A673 (cell line): Measurements from ENCODE around the gene TMEM121. TPM values are rescaled to one million over a fixed set of nuclear protein-coding genes. Genes with fewer than 3 reads are reported as not detected.

Source experiments
- BruUV-seq: library from RNA; stranded (reverse); fragments of 400-500 nt; replicated peaks from 2 replicates; lab custom pipeline; 2021; lab: Mats Ljungman, UMichigan
- CTCF ChIA-PET: fragments of 300-600 bp; sonication (Branson Sonifier 250); formaldehyde crosslinking; loops from one replicate; lab custom pipeline; 2022; ENCODE audit warnings: antibody characterized with exemption; lab: Charles Lee
- POLR2A ChIA-PET: fragments of 300-600 bp; sonication (Branson Sonifier 250); formaldehyde crosslinking; loops from one replicate; lab custom pipeline; 2022; ENCODE audit warnings: antibody characterized with exemption; ENCODE audit not compliant: low non-redundant PET; lab: Charles Lee
- DNase-seq: peaks from one replicate; pipeline ENCODE4 v3.0.0-alpha.2; 2015; ENCODE audit warnings: low spot score
- H3K27ac ChIP-seq: fragments of 200-600 bp; sonication (generic); 2 replicates; pipeline ENCODE4 v1.5.1; 2016; ENCODE audit warnings: mixed run types, low read depth, mild to moderate bottlenecking, mixed read lengths, antibody characterized with exemption, low read length; ENCODE audit not compliant: poor library complexity, severe bottlenecking
- H3K27me3 ChIP-seq: fragments of 200-600 bp; sonication (generic); replicated peaks from 2 replicates; pipeline ENCODE4 v1.6.1; 2017; ENCODE audit warnings: mixed run types, low read depth, mild to moderate bottlenecking, mixed read lengths, antibody characterized with exemption, low read length; ENCODE audit not compliant: insufficient read depth, poor library complexity
- H3K36me3 ChIP-seq: fragments of 200-600 bp; sonication (generic); 2 replicates; pipeline ENCODE4 v1.6.1; 2016; ENCODE audit warnings: mixed run types, mild to moderate bottlenecking, mixed read lengths, antibody characterized with exemption, low read length; ENCODE audit not compliant: insufficient read depth, poor library complexity, severe bottlenecking
- H3K4me1 ChIP-seq: fragments of 200-600 bp; sonication (generic); 2 replicates; pipeline ENCODE4 v1.6.1; 2017; ENCODE audit warnings: mixed run types, mild to moderate bottlenecking, mixed read lengths, antibody characterized with exemption, low read length; ENCODE audit not compliant: insufficient read depth, poor library complexity, severe bottlenecking
- H3K4me3 ChIP-seq: fragments of 200-600 bp; sonication (generic); 2 replicates; pipeline ENCODE4 v1.5.1; 2016; ENCODE audit warnings: low read depth, mixed run types, mild to moderate bottlenecking, mixed read lengths, low read length; ENCODE audit not compliant: poor library complexity, severe bottlenecking
- H3K9me3 ChIP-seq: fragments of 200-600 bp; sonication (generic); 2 replicates; pipeline ENCODE4 v1.6.1; 2016; ENCODE audit warnings: mixed run types, low read depth, mild to moderate bottlenecking, mixed read lengths, antibody characterized with exemption, low read length; ENCODE audit not compliant: poor library complexity, severe bottlenecking
- EZH2 ChIP-seq: fragments of 200-600 bp; sonication (generic); IDR thresholded peaks from 2 replicates; pipeline ENCODE4 v1.6.1; 2017; ENCODE audit warnings: borderline replicate concordance, low read depth, mild to moderate bottlenecking, mixed read lengths, antibody characterized with exemption, low read length; ENCODE audit not compliant: poor library complexity, severe bottlenecking
- intact Hi-C: fragments of 100-400 bp; cut with micrococcal nuclease; formaldehyde crosslinking; loops from one replicate; pipeline ENCODE4 v1.10.0; 2022; ENCODE audit not compliant: unreplicated experiment
- total RNA-seq: library from RNA; stranded (reverse); gene quantifications from 2 replicates; pipeline ENCODE4 v1.2.3, GENCODE V29; 2021
- TF ChIP-seq, protein P1 (sequence below): fragments of 300-800, 200-600 bp; sonication (generic); conservative IDR thresholded peaks from 2 replicates; pipeline ENCODE4 v1.5.1; 2017; ENCODE audit warnings: low read depth, mild to moderate bottlenecking, antibody characterized with exemption, low read length, moderate library complexity, mixed read lengths

TMEM121 gene
- total RNA-seq, 1 experiment from 2014 or later: 3.1 TPM

DNA sequence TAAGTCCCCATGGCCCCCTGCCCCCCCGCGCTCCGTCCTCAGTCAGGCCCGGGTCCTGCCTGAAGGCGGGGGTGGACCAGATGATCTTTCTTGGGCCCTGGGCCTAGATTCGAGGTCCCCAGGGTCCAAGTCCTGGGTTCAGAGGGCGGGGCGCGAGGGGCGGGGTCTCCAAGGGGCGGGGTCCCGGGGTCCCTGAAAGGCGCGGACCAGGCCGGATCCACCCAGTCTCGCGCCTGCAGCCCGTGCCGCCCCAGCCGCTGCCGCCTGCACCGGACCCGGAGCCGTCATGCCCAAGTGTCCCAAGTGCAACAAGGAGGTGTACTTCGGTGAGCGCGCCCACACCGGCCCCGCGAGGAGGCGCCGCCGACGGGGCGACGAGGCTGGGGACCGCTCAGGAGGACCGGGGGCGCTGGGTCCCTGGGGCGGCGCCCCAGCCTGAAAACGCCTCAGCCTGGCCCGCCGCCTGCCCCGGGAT lies 39.4 kb upstream of the TMEM121 start:
- H3K4me1 ChIP-seq: peaks cover 29% of the 10 kb centered on the region
- TF ChIP-seq, protein P1, sequence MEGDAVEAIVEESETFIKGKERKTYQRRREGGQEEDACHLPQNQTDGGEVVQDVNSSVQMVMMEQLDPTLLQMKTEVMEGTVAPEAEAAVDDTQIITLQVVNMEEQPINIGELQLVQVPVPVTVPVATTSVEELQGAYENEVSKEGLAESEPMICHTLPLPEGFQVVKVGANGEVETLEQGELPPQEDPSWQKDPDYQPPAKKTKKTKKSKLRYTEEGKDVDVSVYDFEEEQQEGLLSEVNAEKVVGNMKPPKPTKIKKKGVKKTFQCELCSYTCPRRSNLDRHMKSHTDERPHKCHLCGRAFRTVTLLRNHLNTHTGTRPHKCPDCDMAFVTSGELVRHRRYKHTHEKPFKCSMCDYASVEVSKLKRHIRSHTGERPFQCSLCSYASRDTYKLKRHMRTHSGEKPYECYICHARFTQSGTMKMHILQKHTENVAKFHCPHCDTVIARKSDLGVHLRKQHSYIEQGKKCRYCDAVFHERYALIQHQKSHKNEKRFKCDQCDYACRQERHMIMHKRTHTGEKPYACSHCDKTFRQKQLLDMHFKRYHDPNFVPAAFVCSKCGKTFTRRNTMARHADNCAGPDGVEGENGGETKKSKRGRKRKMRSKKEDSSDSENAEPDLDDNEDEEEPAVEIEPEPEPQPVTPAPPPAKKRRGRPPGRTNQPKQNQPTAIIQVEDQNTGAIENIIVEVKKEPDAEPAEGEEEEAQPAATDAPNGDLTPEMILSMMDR: no peak
- no peak for TF ChIP-seq EZH2
- no peaks in the 10 kb centered on the region for H3K27me3 ChIP-seq
- H3K4me3 ChIP-seq: peak overlapping the region; percentile 58
- BruUV-seq: no TSS peak
- H3K9me3 ChIP-seq: no peaks in the 10 kb centered on the region
- H3K36me3 ChIP-seq: no peaks in the 10 kb centered on the region
- intact Hi-C loops: no loop called here
- CTCF ChIA-PET: no interaction called here
- H3K27ac ChIP-seq: peak overlapping the region; percentile 50
- POLR2A ChIA-PET: no interaction called here
- no peak for DNase-seq

DNA sequence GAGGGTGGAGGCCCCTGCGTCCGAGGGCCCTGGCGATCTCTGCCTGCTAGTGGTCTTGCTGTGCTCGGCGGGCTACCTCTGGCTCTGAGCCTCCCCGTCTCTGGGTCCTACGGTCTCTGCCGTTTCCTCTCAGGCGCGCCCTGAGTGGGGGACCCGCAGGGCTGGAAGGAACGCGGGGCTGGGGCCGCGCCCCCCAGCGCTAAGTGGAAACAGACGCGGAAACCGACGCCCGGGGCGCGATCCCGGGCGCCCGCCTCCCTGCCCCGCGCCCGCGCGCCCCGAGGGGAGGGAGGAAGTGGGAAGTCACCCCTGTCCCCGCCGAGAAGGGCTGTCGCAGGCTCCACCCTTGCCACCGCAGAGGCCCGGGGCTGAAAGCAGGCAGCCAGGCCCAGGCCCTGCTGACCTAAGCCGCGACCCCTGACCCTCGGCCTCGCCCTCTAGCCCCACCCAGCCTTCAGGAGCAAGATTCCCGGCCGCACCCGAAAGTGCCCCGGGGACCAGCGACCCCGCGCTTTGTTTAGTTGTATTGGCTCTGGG lies 38.9 kb upstream of the TMEM121 start:
- Histone ChIP-seq H3K36me3 (no peaks in the 10 kb centered on the region), H3K4me3 (peak overlapping the region; percentile 58), H3K9me3 (no peaks in the 10 kb centered on the region), H3K4me1 (peaks cover 25% of the 10 kb centered on the region), H3K27ac (peak overlapping the region; percentile 50), H3K27me3 (no peaks in the 10 kb centered on the region)
- intact Hi-C loops: no loop called here
- no peak for DNase-seq
- ChIA-PET CTCF (no interaction called here), POLR2A (no interaction called here)
- no TSS peak for BruUV-seq
- TF ChIP-seq EZH2: no peak
- TF ChIP-seq, protein P1: no peak

- POLR2A ChIA-PET: no interaction called here
- BruUV-seq: no TSS peak
- CTCF ChIA-PET: interaction anchor here (2.5 kb wide), 1 partner anchor 118 kb away, joined by 34 read pairs; no protein-coding TSS in a partner anchor
- Histone ChIP-seq H3K4me1 (peaks cover 22% of the 10 kb centered on the region), H3K36me3 (no peaks in the 10 kb centered on the region), H3K27ac (peak overlapping the region; percentile 92), H3K4me3 (peak overlapping the region; percentile 58), H3K27me3 (no peaks in the 10 kb centered on the region), H3K9me3 (no peaks in the 10 kb centered on the region)
- intact Hi-C loops: loop anchor here (2.0 kb wide), 1 partner anchor 39 kb away; no protein-coding TSS in a partner anchor
- DNase-seq: no peak
- TF ChIP-seq EZH2: no peak
- TF ChIP-seq, protein P1: no peak
These were observed 38.2 kb upstream of the TMEM121 start for GRCh38 chr14:105487986-105488777.
